Memory B cell (primary cell): ENCODE data around the gene COL4A6.

Experiments
- ATAC-seq: fragments of 150-1000 bp; cut with Tn5 transposase; 2 replicates; pipeline ENCODE4 v1.10.0; 2021; ENCODE audit warnings: low read depth, mild to moderate bottlenecking, moderate library complexity
- DNase-seq, 2 donors: peaks; one replicate each; pipeline ENCODE4 v3.0.0; 2022; ENCODE audit warnings: low spot score in 2 of 2
- H3K27ac Mint-ChIP-seq: one replicate; pipeline ENCODE4 v1.8.0; 2022; ENCODE audit warnings: mild to moderate bottlenecking, moderate library complexity, mixed read lengths
- H3K27me3 Mint-ChIP-seq: one replicate; pipeline ENCODE4 v1.8.0; 2022; ENCODE audit warnings: mixed read lengths
- H3K36me3 Mint-ChIP-seq: one replicate; pipeline ENCODE4 v1.8.0; 2022; ENCODE audit warnings: mild to moderate bottlenecking, mixed read lengths
- H3K4me1 Mint-ChIP-seq: one replicate; pipeline ENCODE4 v1.8.0; 2022; ENCODE audit warnings: mixed read lengths
- H3K4me3 Mint-ChIP-seq: one replicate; pipeline ENCODE4 v1.8.0; 2022; ENCODE audit warnings: mild to moderate bottlenecking, moderate library complexity, mixed read lengths
- H3K9me3 Mint-ChIP-seq: one replicate; pipeline ENCODE4 v1.8.0; 2022; ENCODE audit warnings: mixed read lengths

COL4A6 gene

GRCh38 chrX:108132876-108133275, 305.3 kb downstream of the COL4A6 start:
- H3K4me3 Mint-ChIP-seq, result no peak overlapping the region
- H3K4me1 Mint-ChIP-seq, result no peaks in the 10 kb centered on the region
- ATAC-seq, result no peak
- H3K27ac Mint-ChIP-seq, result no peak overlapping the region
- H3K27me3 Mint-ChIP-seq, result no peaks in the 10 kb centered on the region
- H3K9me3 Mint-ChIP-seq, result no peaks in the 10 kb centered on the region
- H3K36me3 Mint-ChIP-seq, result peaks cover 30% of the 10 kb centered on the region
- DNase-seq, result no peak

- Mint-ChIP-seq H3K4me3 (no peak overlapping the region), H3K9me3 (no peaks in the 10 kb centered on the region), H3K27ac (no peak overlapping the region), H3K4me1 (no peaks in the 10 kb centered on the region), H3K27me3 (no peaks in the 10 kb centered on the region), H3K36me3 (peaks cover 25% of the 10 kb centered on the region)
- ATAC-seq (no peak), DNase-seq (no peak)
Measured at GRCh38 chrX:108132034-108132433, 306.2 kb downstream of the COL4A6 start.

GRCh38 chrX:108131471-108131870, 306.8 kb downstream of the COL4A6 start:
- DNase-seq (no peak), ATAC-seq (no peak)
- Mint-ChIP-seq H3K27me3 (no peaks in the 10 kb centered on the region), H3K27ac (no peak overlapping the region), H3K4me3 (no peak overlapping the region), H3K4me1 (no peaks in the 10 kb centered on the region), H3K9me3 (no peaks in the 10 kb centered on the region), H3K36me3 (peaks cover 23% of the 10 kb centered on the region)

GRCh38 chrX:108130889-108131288, 307.3 kb downstream of the COL4A6 start:
- Mint-ChIP-seq H3K4me3 (no peak overlapping the region), H3K36me3 (peaks cover 22% of the 10 kb centered on the region), H3K4me1 (no peaks in the 10 kb centered on the region), H3K27me3 (no peaks in the 10 kb centered on the region), H3K9me3 (no peaks in the 10 kb centered on the region), H3K27ac (no peak overlapping the region)
- ATAC-seq (no peak), DNase-seq (no peak)

GRCh38 chrX:108127152-108127551, 311.1 kb downstream of the COL4A6 start:
- Mint-ChIP-seq H3K36me3 (peaks cover 17% of the 10 kb centered on the region), H3K4me1 (peaks cover 2% of the 10 kb centered on the region), H3K9me3 (no peaks in the 10 kb centered on the region), H3K27me3 (no peaks in the 10 kb centered on the region), H3K4me3 (no peak overlapping the region), H3K27ac (no peak overlapping the region)
- no peak for DNase-seq
- no peak for ATAC-seq

GRCh38 chrX:108126661-108127060, 311.6 kb downstream of the COL4A6 start:
- H3K9me3 Mint-ChIP-seq, result no peaks in the 10 kb centered on the region
- H3K4me3 Mint-ChIP-seq, result no peak overlapping the region
- H3K27ac Mint-ChIP-seq, result no peak overlapping the region
- ATAC-seq, result no peak
- no peak for DNase-seq
- H3K36me3 Mint-ChIP-seq, result peaks cover 14% of the 10 kb centered on the region
- no peaks in the 10 kb centered on the region for H3K27me3 Mint-ChIP-seq
- H3K4me1 Mint-ChIP-seq, result peaks cover 2% of the 10 kb centered on the region

GRCh38 chrX:108123591-108124366, 314.4 kb downstream of the COL4A6 start:
- Mint-ChIP-seq H3K27ac (no peak overlapping the region), H3K4me3 (no peak overlapping the region), H3K27me3 (no peaks in the 10 kb centered on the region), H3K4me1 (peaks cover 2% of the 10 kb centered on the region), H3K36me3 (peaks cover 4% of the 10 kb centered on the region), H3K9me3 (no peaks in the 10 kb centered on the region)
- ATAC-seq (no peak), DNase-seq (no peak)

- ATAC-seq, result no peak
- DNase-seq, result no peak
- H3K4me1 Mint-ChIP-seq, result peaks cover 2% of the 10 kb centered on the region
- H3K9me3 Mint-ChIP-seq, result no peaks in the 10 kb centered on the region
- peaks cover 5% of the 10 kb centered on the region for H3K36me3 Mint-ChIP-seq
- no peak overlapping the region for H3K27ac Mint-ChIP-seq
- no peak overlapping the region for H3K4me3 Mint-ChIP-seq
- H3K27me3 Mint-ChIP-seq, result no peaks in the 10 kb centered on the region
Measured at GRCh38 chrX:108122748-108123147, 315.5 kb downstream of the COL4A6 start.

GRCh38 chrX:108121291-108121690, 316.9 kb downstream of the COL4A6 start:
- Mint-ChIP-seq H3K4me3 (no peak overlapping the region), H3K27me3 (no peaks in the 10 kb centered on the region), H3K9me3 (no peaks in the 10 kb centered on the region), H3K27ac (no peak overlapping the region), H3K4me1 (peaks cover 5% of the 10 kb centered on the region), H3K36me3 (peaks cover 5% of the 10 kb centered on the region)
- ATAC-seq (no peak), DNase-seq (no peak)

GRCh38 chrX:108117988-108118387, 320.2 kb downstream of the COL4A6 start:
- no peaks in the 10 kb centered on the region for H3K9me3 Mint-ChIP-seq
- H3K27me3 Mint-ChIP-seq, result no peaks in the 10 kb centered on the region
- ATAC-seq (no peak), DNase-seq (no peak)
- no peak overlapping the region for H3K4me3 Mint-ChIP-seq
- peaks cover 3% of the 10 kb centered on the region for H3K4me1 Mint-ChIP-seq
- peaks cover 8% of the 10 kb centered on the region for H3K36me3 Mint-ChIP-seq
- no peak overlapping the region for H3K27ac Mint-ChIP-seq

- ATAC-seq (no peak), DNase-seq (no peak)
- Mint-ChIP-seq H3K27me3 (no peaks in the 10 kb centered on the region), H3K4me3 (no peak overlapping the region), H3K9me3 (no peaks in the 10 kb centered on the region), H3K27ac (no peak overlapping the region), H3K36me3 (peaks cover 9% of the 10 kb centered on the region), H3K4me1 (peaks cover 3% of the 10 kb centered on the region)
Measured at GRCh38 chrX:108114541-108114940, 323.7 kb downstream of the COL4A6 start.
